ENCODE data around the gene ARMC12. TPM values are rescaled to one million over a fixed set of nuclear protein-coding genes. Genes with fewer than 3 reads are reported as not detected.

The ARMC12 gene
- total RNA-seq, 2 donors from 2014 or later, result 0.57 to 0.93 TPM

- H3K4me1 ChIP-seq (ENCODE audit: control insufficient read depth, insufficient read depth, low read length), result no peaks in the 10 kb centered on the region
- H3K27ac Mint-ChIP-seq, result no peak overlapping the region
Measured at GRCh38 chr6:35698858-35699257, 38.0 kb upstream of the ARMC12 start.

GRCh38 chr6:35703554-35703953 lies 33.3 kb upstream of the ARMC12 start:
- H3K27ac ChIP-seq (ENCODE audit: low read depth, low read length), result no peak overlapping the region
- H3K36me3 ChIP-seq (ENCODE audit: control insufficient read depth, insufficient read depth, low read length), result no peaks in the 10 kb centered on the region
- H3K9me3 ChIP-seq (ENCODE audit: control insufficient read depth, low read length), result no peaks in the 10 kb centered on the region
- no peak overlapping the region for H3K27ac Mint-ChIP-seq
- no peak for DNase-seq
- peaks cover 3% of the 10 kb centered on the region for H3K9me3 Mint-ChIP-seq
- H3K4me3 Mint-ChIP-seq, result no peak overlapping the region
- no peaks in the 10 kb centered on the region for H3K4me1 ChIP-seq (ENCODE audit: control insufficient read depth, insufficient read depth, low read length)
- TF ChIP-seq CTCF (conservative IDR thresholded peaks at IDR 0.05), result no peak
- H3K4me1 Mint-ChIP-seq, result no peaks in the 10 kb centered on the region
- H3K27me3 Mint-ChIP-seq (ENCODE audit: insufficient read depth), result no peaks in the 10 kb centered on the region
- H3K4me3 ChIP-seq (ENCODE audit: low read length), result no peak overlapping the region
- no peaks in the 10 kb centered on the region for H3K36me3 Mint-ChIP-seq (ENCODE audit: low read depth)
- no peak overlapping the region for H3K9ac ChIP-seq (ENCODE audit: extremely low read depth, low read length, poor library complexity, severe bottlenecking)
- H3K27me3 ChIP-seq (ENCODE audit: control insufficient read depth, insufficient read depth, low read length, poor library complexity, severe bottlenecking), result no peaks in the 10 kb centered on the region

More at GRCh38 chr6:35698858-35699257, 38.0 kb upstream of the ARMC12 start:
- Histone ChIP-seq H3K27me3 (ENCODE audit: control insufficient read depth, insufficient read depth, low read length, poor library complexity, severe bottlenecking) (no peaks in the 10 kb centered on the region), H3K27ac (ENCODE audit: low read depth, low read length) (no peak overlapping the region), H3K9me3 (ENCODE audit: control insufficient read depth, low read length) (no peaks in the 10 kb centered on the region), H3K9ac (ENCODE audit: extremely low read depth, low read length, poor library complexity, severe bottlenecking) (no peak overlapping the region), H3K4me3 (ENCODE audit: low read length) (no peak overlapping the region), H3K36me3 (ENCODE audit: control insufficient read depth, insufficient read depth, low read length) (no peaks in the 10 kb centered on the region)
- H3K36me3 Mint-ChIP-seq (ENCODE audit: low read depth), result no peaks in the 10 kb centered on the region
- H3K4me1 Mint-ChIP-seq, result no peaks in the 10 kb centered on the region
- peaks cover 3% of the 10 kb centered on the region for H3K9me3 Mint-ChIP-seq
- 82 to 97% methylated on average over 3 of the region's 3 CpGs for WGBS, 2 experiments (ENCODE audit: insufficient coverage in 1 of 2, insufficient read length in 1 of 2)
- no peak overlapping the region for H3K4me3 Mint-ChIP-seq
- no peak for TF ChIP-seq CTCF (conservative IDR thresholded peaks at IDR 0.05)
- no peak for DNase-seq
- H3K27me3 Mint-ChIP-seq (ENCODE audit: insufficient read depth), result no peaks in the 10 kb centered on the region

GRCh38 chr6:35706468-35706867 lies 30.4 kb upstream of the ARMC12 start:
- 84% methylated on average over 2 of the region's 3 CpGs; no CpG with 5 or more reads in 1 of the 2 experiments for WGBS, 2 experiments (ENCODE audit: insufficient coverage in 1 of 2, insufficient read length in 1 of 2)
- no peaks in the 10 kb centered on the region for H3K4me1 ChIP-seq (ENCODE audit: control insufficient read depth, insufficient read depth, low read length)

More at GRCh38 chr6:35706468-35706867, 30.4 kb upstream of the ARMC12 start:
- H3K27me3 Mint-ChIP-seq (ENCODE audit: insufficient read depth), result no peaks in the 10 kb centered on the region
- no peak overlapping the region for H3K4me3 Mint-ChIP-seq
- Histone ChIP-seq H3K4me3 (ENCODE audit: low read length) (no peak overlapping the region), H3K36me3 (ENCODE audit: control insufficient read depth, insufficient read depth, low read length) (no peaks in the 10 kb centered on the region), H3K9ac (ENCODE audit: extremely low read depth, low read length, poor library complexity, severe bottlenecking) (no peak overlapping the region), H3K27ac (ENCODE audit: low read depth, low read length) (no peak overlapping the region), H3K27me3 (ENCODE audit: control insufficient read depth, insufficient read depth, low read length, poor library complexity, severe bottlenecking) (no peaks in the 10 kb centered on the region), H3K9me3 (ENCODE audit: control insufficient read depth, low read length) (no peaks in the 10 kb centered on the region)
- no peaks in the 10 kb centered on the region for H3K4me1 Mint-ChIP-seq
- no peak overlapping the region for H3K27ac Mint-ChIP-seq
- TF ChIP-seq CTCF (conservative IDR thresholded peaks at IDR 0.05), result no peak
- DNase-seq, result no peak
- H3K9me3 Mint-ChIP-seq, result peaks cover 3% of the 10 kb centered on the region
- H3K36me3 Mint-ChIP-seq (ENCODE audit: low read depth), result no peaks in the 10 kb centered on the region

Data from endodermal cell (in vitro differentiated cells).